Measurements from ENCODE around the gene TIMM17A.

DNA sequence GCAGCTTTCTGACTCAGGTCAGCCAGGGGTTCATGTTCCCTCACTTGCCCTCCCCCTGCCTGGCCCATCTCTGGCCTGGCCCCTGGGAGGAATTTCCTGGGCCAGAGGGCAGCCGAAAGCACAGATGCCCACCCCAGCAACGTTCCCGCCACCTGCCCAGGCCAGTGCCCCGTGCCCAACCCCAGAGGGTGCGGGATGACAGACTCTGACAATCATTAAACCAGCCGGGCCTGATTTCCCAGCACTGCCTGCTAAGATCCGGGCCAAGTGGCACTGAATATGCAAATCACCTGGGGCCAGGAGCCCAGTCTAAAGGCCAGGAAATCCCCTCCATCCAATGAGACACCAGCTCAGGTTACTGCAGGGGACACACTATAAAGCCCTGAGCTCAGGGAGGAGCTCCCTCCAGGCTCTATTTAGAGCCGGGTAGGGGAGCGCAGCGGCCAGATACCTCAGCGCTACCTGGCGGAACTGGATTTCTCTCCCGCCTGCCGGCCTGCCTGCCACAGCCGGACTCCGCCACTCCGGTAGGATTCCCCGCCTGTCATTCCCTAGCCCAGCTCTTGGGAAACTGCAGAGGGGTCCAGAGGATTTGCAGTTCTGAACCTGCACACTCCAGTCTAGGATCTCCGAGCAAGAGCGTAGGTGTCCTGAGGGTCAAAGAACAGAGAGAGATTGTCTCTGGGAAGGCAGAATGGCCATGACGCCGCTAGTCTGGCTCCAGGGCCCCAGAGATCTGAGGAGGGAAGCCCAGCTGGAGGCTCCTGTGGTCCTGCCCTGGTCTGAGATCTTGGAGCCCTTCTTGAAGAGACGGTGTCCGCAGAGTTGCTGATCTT is 55.1 kb downstream of the TIMM17A start, which contains the start of gene ELF3:
- TF ChIP-seq CTCF (IDR thresholded peaks at IDR 0.05) (no peak), POLR2A (IDR thresholded peaks at IDR 0.05) (peak; percentile 98)
